IPS-18a (cell line): Measurements from ENCODE around the gene EIF3K.
A peak's percentile ranks its signal among the peaks of the same experiment; 100 is the strongest.

Experiments used
- H3K27ac ChIP-seq: one replicate; pipeline ENCODE4 v1.5.1; 2013; ENCODE audit warnings: low read length
- H3K27me3 ChIP-seq: one replicate; pipeline ENCODE4 v1.6.1; 2013; ENCODE audit warnings: mild to moderate bottlenecking, low read length; ENCODE audit not compliant: control insufficient read depth, insufficient read depth
- H3K36me3 ChIP-seq: one replicate; pipeline ENCODE4 v1.6.1; 2013; ENCODE audit warnings: low read depth, low read length; ENCODE audit not compliant: control insufficient read depth
- H3K4me1 ChIP-seq: one replicate; pipeline ENCODE4 v1.6.1; 2013; ENCODE audit warnings: low read depth, low read length; ENCODE audit not compliant: control insufficient read depth
- H3K4me3 ChIP-seq: one replicate; pipeline ENCODE4 v1.5.1; 2013; ENCODE audit warnings: low read length
- H3K9ac ChIP-seq: one replicate; pipeline ENCODE4 v1.6.1; 2013; ENCODE audit warnings: mild to moderate bottlenecking, low read length, moderate library complexity
- H3K9me3 ChIP-seq: one replicate; pipeline ENCODE4 v1.6.1; 2013; ENCODE audit warnings: low read depth, low read length; ENCODE audit not compliant: control insufficient read depth

EIF3K gene

DNA sequence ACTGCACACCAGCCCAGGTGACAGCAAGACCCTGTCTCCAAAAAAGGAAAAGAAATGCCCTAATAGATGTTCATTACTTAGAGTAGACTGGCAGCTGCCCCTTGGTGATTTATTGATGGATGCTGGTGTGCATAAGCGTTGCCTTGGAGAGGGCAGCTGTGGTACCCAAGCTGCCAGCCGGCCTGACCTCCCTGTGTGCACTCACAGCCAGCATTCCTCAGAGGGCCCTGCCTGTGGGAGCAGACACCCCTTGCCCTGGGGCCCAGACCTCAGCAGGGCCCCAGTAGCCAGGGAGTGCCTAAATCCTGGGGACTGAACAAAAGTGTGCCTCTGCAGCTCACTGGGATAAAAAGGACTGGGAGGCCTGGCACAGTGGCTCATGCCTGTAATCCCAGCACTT lies 20.7 kb downstream of the EIF3K start:
- Histone ChIP-seq H3K36me3 (peaks cover 15% of the 10 kb centered on the region), H3K27me3 (no peaks in the 10 kb centered on the region), H3K4me1 (no peaks in the 10 kb centered on the region), H3K27ac (no peak overlapping the region), H3K4me3 (no peak overlapping the region), H3K9ac (no peak overlapping the region), H3K9me3 (no peaks in the 10 kb centered on the region)

DNA sequence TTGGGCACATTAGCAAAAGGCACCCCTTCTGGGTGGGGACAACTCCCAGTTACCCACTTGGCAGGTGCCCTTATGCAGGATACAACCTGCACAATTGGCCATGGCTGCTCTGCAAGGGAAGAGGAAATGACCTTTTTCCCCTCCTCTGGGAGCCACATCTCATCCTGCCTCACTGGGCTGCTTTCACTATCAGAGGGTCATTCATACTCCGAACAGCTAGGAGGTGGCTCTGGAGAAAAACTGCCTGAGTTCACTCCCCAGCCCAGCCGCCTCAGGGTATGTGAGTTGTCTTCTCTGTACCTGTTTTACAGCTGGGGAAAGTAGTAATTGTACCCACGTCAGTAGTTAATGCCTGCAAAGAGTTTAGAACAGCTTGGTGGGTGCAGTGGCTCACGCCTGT lies 21.4 kb downstream of the EIF3K start:
- no peak overlapping the region for H3K9ac ChIP-seq
- H3K9me3 ChIP-seq, result no peaks in the 10 kb centered on the region
- H3K27ac ChIP-seq, result no peak overlapping the region
- no peaks in the 10 kb centered on the region for H3K4me1 ChIP-seq
- H3K27me3 ChIP-seq, result no peaks in the 10 kb centered on the region
- H3K36me3 ChIP-seq, result peaks cover 11% of the 10 kb centered on the region
- no peak overlapping the region for H3K4me3 ChIP-seq

DNA sequence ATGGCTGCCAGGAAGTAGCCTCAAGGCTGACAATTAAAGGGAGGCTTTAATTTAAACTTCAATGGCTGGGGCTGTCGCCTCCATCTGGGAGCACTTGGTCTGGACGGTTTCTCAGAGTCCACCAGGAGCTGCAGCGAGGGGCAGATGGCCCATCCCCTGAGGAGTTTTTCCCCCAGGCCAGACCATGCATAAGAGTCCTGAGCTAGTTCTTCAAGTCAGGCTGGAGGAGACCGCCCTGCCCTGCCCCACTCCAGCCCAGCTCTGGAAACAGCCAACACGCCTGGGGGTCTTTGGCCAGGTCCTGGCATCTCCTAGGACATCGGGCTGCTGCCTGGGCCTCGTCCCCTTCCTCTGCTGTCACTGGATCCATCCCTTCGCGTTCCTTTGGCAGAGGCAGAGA lies 23.2 kb downstream of the EIF3K start:
- H3K4me1 ChIP-seq, result no peaks in the 10 kb centered on the region
- no peak overlapping the region for H3K4me3 ChIP-seq
- H3K27me3 ChIP-seq, result no peaks in the 10 kb centered on the region
- H3K27ac ChIP-seq, result no peak overlapping the region
- H3K9ac ChIP-seq, result no peak overlapping the region
- H3K9me3 ChIP-seq, result no peaks in the 10 kb centered on the region
- no peaks in the 10 kb centered on the region for H3K36me3 ChIP-seq

DNA sequence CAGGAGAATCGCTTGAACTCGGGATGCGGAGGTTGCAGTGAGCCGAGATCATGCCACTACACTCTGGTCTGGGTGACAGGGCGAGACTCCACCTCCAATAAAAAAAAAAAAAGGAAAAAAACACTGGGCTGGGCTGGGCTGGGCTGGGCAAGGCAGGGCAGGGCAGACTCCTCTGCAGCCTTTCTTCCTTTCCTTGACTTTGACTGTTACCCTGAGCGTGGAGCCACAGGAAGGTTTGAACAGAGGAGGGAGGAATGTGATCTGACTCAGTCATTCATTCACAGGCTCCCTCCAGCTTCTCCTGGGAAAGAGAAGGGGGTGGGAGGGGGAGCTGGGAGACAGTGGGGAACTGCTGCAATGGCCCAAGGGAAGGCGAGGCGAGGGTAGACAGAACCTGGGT lies 25.7 kb downstream of the EIF3K start:
- H3K27ac ChIP-seq, result no peak overlapping the region
- H3K36me3 ChIP-seq, result no peaks in the 10 kb centered on the region
- H3K9me3 ChIP-seq, result no peaks in the 10 kb centered on the region
- H3K4me3 ChIP-seq, result no peak overlapping the region
- H3K4me1 ChIP-seq, result peaks cover 4% of the 10 kb centered on the region
- H3K9ac ChIP-seq, result no peak overlapping the region
- H3K27me3 ChIP-seq, result no peaks in the 10 kb centered on the region

DNA sequence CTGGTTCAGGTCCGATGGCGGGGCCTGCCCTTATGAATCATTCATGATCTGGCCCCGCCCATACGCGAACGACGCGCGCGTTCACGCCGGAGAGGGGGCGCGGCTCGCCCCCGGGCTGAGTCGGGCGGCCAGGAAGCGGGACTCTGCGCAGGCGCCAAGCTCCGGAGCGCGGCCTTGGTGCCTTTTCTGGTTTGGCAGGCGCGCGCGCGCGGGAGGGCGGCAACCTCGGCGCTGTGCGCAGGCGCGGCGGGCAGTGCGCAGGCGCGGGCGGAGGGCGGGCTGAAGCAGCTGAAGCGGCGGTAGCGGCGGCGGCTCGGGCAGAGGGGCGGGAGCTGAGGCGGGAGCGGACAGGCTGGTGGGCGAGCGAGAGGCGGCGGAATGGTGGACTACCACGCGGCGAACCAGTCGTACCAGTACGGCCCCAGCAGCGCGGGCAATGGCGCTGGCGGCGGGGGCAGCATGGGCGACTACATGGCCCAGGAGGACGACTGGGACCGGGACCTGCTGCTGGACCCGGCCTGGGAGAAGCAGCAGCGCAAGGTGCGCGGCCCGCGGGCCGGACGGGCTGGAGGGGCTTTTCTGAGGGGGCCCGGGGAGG lies 28.5 kb downstream of the EIF3K start, which contains the start of gene ACTN4:
TSS of gene ACTN4 (plus strand) at position 282 of the 598 bp plus-strand sequence. CDS start at position 379, 97 bp downstream.
- peak within 1 kb of the TSS; percentile 94 for H3K9ac ChIP-seq
- peaks cover 24% of the 10 kb centered on the region for H3K4me1 ChIP-seq
- H3K36me3 ChIP-seq, result no peaks in the 10 kb centered on the region
- H3K27me3 ChIP-seq, result no peaks in the 10 kb centered on the region
- no peaks in the 10 kb centered on the region for H3K9me3 ChIP-seq
- H3K4me3 ChIP-seq, result peak within 1 kb of the TSS; percentile 96
- H3K27ac ChIP-seq, result peak within 1 kb of the TSS; percentile 57

DNA sequence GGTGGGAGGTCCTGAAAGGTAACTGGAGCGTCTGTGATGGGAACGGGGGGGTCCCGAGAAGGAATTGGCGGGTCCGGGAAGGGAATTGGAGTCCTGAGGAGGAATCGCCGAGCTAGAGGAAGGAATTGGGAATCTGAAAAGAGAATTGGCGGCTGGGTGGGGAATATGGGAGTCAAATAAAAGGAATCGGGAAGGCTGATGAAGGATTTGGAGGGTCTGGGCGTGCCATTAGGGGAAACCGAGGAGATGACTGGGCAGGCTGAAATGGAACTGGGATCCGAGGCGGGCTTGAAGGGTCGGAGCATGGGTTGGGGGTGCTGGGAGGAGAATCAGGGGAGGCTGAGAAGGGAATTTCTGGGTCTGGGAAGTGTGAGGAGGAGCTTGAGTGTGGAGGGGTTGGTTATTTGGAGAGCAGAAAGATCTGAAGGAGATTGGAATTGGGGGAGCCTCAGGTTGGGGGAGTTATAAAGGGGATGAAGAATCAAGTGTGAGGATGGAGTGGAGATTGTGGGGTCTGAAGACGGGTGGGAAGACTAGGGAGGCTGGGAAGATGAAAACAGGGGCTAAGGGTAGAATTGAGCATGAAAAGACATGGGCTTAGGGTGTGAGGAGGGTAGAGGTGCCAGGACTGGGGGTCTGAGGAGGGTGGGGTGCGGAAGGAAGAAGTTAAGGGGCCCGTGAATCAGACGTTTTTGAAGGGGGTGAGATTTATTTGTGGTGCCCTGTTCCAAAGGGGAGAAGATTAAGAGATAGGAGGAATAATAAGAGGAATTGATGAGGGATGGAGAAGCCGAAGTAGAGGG lies 29.2 kb downstream of the EIF3K start:
- H3K36me3 ChIP-seq, result no peaks in the 10 kb centered on the region
- peak overlapping the region; percentile 57 for H3K27ac ChIP-seq
- peak overlapping the region; percentile 96 for H3K4me3 ChIP-seq
- H3K4me1 ChIP-seq, result peaks cover 27% of the 10 kb centered on the region
- no peaks in the 10 kb centered on the region for H3K9me3 ChIP-seq
- peak overlapping the region; percentile 94 for H3K9ac ChIP-seq
- no peaks in the 10 kb centered on the region for H3K27me3 ChIP-seq

DNA sequence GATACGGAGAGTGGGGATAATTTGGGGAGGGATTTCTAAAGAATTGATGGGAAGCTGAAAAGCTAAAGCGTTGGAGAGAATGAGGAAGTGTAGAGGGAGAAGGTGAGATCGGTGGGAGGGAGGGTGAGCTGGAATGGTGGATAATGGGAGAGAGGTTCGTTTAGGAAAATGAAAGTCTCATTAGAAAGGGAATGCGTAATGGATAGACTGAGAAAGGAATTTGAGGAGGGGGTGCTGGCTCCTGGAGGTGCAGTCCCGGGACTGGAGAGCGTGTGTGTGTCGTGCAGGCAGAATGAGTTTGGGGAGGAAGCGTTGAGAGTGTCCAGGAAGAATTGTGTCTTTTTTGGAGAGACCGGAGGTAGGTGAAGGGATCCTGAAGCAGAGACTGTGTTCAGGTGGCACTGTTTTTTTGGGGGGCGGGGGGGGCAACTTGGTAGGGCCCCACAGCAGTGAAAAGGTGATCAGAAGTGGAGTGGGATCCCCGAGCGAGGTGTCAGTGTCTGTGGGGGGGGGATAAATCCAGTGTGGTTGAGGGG lies 29.8 kb downstream of the EIF3K start:
- H3K36me3 ChIP-seq, result no peaks in the 10 kb centered on the region
- H3K4me3 ChIP-seq, result peak overlapping the region; percentile 96
- no peaks in the 10 kb centered on the region for H3K9me3 ChIP-seq
- peak overlapping the region; percentile 94 for H3K9ac ChIP-seq
- no peak overlapping the region for H3K27ac ChIP-seq
- no peaks in the 10 kb centered on the region for H3K27me3 ChIP-seq
- H3K4me1 ChIP-seq, result peaks cover 34% of the 10 kb centered on the region

DNA sequence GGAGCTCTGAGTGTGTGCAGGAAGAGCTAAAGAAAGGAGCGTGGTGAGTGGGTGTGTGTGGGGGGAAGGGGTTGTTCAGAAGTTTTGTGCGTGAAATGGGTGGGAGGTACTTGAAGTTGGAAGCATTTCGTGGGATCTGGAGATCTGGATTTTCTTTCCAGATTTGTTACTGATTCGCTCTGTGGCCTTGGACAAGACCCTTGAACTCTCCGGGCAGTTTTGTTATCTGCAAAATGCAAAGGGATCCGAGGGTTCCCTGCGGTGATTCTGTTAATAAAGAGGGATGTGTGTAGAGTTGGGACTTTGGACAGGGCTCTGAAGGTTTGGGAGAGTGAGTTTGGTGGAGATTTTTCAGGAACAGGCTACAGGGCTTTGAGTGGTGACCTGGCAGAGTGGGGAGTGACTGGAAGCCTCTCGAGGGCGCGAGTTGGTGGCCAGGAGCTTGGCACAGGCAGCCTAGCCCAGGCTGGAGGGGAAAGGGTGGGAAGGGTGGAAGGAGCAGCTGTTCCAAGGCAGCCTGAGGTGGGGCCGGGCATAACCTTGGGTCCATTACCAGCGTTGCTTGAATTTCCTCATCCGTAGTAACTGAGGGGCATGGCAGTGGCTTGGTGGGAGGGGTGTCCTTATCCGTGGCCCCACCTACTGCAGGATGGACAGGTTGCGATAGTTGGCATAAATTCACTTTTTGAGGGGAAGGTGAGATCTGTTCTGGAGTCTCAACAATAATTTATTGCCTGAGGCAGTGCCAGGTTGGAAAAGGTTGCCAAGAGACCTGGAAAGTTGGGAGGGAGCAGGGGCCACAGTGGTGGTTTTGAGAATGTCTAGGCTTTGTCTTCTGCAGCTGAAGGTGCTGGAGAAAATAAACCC lies 30.6 kb downstream of the EIF3K start:
- H3K4me3 ChIP-seq, result peak overlapping the region; percentile 96
- no peaks in the 10 kb centered on the region for H3K27me3 ChIP-seq
- peak overlapping the region; percentile 94 for H3K9ac ChIP-seq
- H3K4me1 ChIP-seq, result peaks cover 37% of the 10 kb centered on the region
- no peaks in the 10 kb centered on the region for H3K36me3 ChIP-seq
- no peaks in the 10 kb centered on the region for H3K9me3 ChIP-seq
- no peak overlapping the region for H3K27ac ChIP-seq

DNA sequence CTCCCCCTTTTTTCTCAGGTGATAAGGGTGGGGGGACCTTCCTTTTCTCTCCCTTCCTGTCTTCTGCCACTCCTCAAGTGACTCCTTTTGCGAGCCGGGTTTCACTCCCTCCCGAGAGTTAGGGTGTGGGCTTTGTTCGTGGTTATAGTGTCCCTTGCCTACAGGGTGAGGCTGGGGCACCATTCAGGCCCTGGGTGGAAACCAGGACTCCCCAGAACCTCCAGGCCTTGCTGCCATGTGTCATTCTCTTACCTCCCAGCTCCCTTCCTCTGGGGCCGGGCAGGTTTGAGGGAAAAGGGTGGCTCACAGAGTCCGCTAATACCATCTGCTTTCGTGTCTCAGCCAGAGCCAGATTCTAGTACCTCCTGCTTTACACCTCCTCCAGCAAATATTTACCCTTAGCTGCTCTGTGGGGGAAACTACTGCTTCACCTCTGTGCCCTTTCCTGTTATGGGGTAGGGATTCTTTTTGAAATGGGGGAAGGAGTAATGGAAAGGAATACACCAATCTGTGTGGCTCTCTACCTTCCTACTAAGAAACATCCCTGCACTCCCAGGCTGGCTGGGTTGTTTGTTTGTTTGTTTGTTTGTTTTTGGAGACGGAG lies 31.3 kb downstream of the EIF3K start:
- no peaks in the 10 kb centered on the region for H3K27me3 ChIP-seq
- no peaks in the 10 kb centered on the region for H3K9me3 ChIP-seq
- H3K9ac ChIP-seq, result no peak overlapping the region
- H3K36me3 ChIP-seq, result no peaks in the 10 kb centered on the region
- H3K4me1 ChIP-seq, result peaks cover 44% of the 10 kb centered on the region
- peak overlapping the region; percentile 96 for H3K4me3 ChIP-seq
- H3K27ac ChIP-seq, result no peak overlapping the region

DNA sequence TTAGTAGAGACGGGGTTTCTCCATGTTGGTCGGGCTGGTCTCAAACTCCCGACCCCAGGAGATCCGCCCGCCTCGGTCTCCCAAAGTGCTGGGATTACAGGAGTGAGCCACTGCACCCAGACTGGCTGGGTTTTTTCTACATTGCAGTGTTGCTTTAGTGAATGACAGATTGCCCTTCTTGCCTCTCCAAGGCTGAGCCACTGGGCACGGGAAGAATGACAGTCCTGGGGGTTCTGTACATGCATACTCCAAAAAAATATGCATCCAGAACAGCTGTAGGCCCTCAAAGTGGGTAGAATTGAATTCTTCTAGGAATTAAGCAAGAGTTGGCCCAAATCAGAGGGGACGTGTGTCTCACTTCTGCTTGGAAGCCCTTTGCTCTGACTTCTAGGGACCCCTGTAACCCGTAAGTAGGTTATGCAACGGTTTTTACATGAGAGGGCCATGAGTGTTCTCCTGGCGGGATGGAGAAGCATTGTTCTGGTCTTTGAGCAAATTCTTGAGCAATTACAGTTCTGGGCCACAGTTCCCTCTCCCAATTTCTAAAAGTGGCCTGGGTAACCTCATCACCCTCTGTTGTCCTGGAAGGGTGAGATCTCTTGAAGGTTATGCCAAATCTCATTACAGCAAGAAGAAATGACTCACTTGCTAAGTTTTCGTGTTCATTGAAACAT lies 32.1 kb downstream of the EIF3K start:
- Histone ChIP-seq H3K9me3 (no peaks in the 10 kb centered on the region), H3K4me3 (no peak overlapping the region), H3K4me1 (peaks cover 52% of the 10 kb centered on the region), H3K36me3 (no peaks in the 10 kb centered on the region), H3K27ac (no peak overlapping the region), H3K27me3 (no peaks in the 10 kb centered on the region), H3K9ac (no peak overlapping the region)
